Neuronal stem cell (in vitro differentiated cells): Measurements from ENCODE around the gene MACROD2.

ENCODE experiments used
- DNase-seq: peaks from one replicate; pipeline ENCODE4 v3.0.0-alpha.2; 2013; ENCODE audit warnings: low spot score
- H2AFZ ChIP-seq: one replicate; pipeline ENCODE4 v1.6.1; 2013; ENCODE audit warnings: mild to moderate bottlenecking, low read length, inconsistent platforms
- H2AK5ac ChIP-seq: 2 replicates; pipeline ENCODE4 v1.6.1; 2013; ENCODE audit warnings: low read depth, mild to moderate bottlenecking, inconsistent platforms, low read length, moderate library complexity, mixed read lengths
- H2BK120ac ChIP-seq: 2 replicates; pipeline ENCODE4 v1.6.1; 2013; ENCODE audit warnings: low read depth, mild to moderate bottlenecking, inconsistent platforms, low read length, moderate library complexity, mixed read lengths
- H2BK12ac ChIP-seq: one replicate; pipeline ENCODE4 v1.6.1; 2013; ENCODE audit warnings: low read length, inconsistent platforms
- H2BK15ac ChIP-seq: 2 replicates; pipeline ENCODE4 v1.6.1; 2013; ENCODE audit warnings: mild to moderate bottlenecking, low read length, inconsistent platforms, mixed read lengths
- H2BK5ac ChIP-seq: one replicate; pipeline ENCODE4 v1.6.1; 2013; ENCODE audit warnings: inconsistent platforms, mild to moderate bottlenecking, low read length, moderate library complexity
- H3K14ac ChIP-seq: one replicate; pipeline ENCODE4 v1.6.1; 2013; ENCODE audit warnings: low read length, inconsistent platforms
- H3K18ac ChIP-seq: 2 replicates; pipeline ENCODE4 v1.6.1; 2013; ENCODE audit warnings: low read length, inconsistent platforms
- H3K23ac ChIP-seq: 2 replicates; pipeline ENCODE4 v1.6.1; 2013; ENCODE audit warnings: low read depth, mild to moderate bottlenecking, mixed read lengths, low read length, inconsistent platforms; ENCODE audit not compliant: poor library complexity
- H3K27ac ChIP-seq: replicated peaks from 3 replicates; pipeline ENCODE4 v1.5.1; 2013; ENCODE audit warnings: low read length, inconsistent platforms
- H3K27me3 ChIP-seq, 3 experiments: 2 replicates each; pipeline ENCODE4 v1.6.1; 2013; ENCODE audit warnings: low read length in 3 of 3, mild to moderate bottlenecking in 2 of 3, inconsistent platforms in 1 of 3, low read depth in 1 of 3, mixed read lengths in 1 of 3, moderate library complexity in 1 of 3; ENCODE audit not compliant: control insufficient read depth in 3 of 3, insufficient read depth in 3 of 3
- H3K36me3 ChIP-seq, 2 donors: replicated peaks in 1 of 2; 2 replicates each; pipeline ENCODE4 v1.6.1; 2013; ENCODE audit warnings: low read length in 2 of 2; ENCODE audit not compliant: control insufficient read depth in 2 of 2, insufficient read depth in 2 of 2
- H3K4ac ChIP-seq: 2 replicates; pipeline ENCODE4 v1.6.1; 2013; ENCODE audit warnings: inconsistent platforms, mild to moderate bottlenecking, low read length, moderate library complexity
- H3K4me1 ChIP-seq, 2 donors: 1 replicate in 1 of 2; 2 replicates in 1 of 2; pipeline ENCODE4 v1.6.1; 2013; ENCODE audit warnings: low read length in 2 of 2, low read depth in 1 of 2; ENCODE audit not compliant: control insufficient read depth in 2 of 2, insufficient read depth in 1 of 2
- H3K4me2 ChIP-seq: one replicate; pipeline ENCODE4 v1.6.1; 2013; ENCODE audit warnings: mild to moderate bottlenecking, low read length, inconsistent platforms; ENCODE audit not compliant: insufficient read depth, poor library complexity, severe bottlenecking
- H3K4me3 ChIP-seq, 2 donors: 2 replicates each; pipeline ENCODE4 v1.5.1; 2013; ENCODE audit warnings: low read length in 2 of 2, mild to moderate bottlenecking in 2 of 2, inconsistent platforms in 1 of 2, moderate library complexity in 1 of 2
- H3K79me1 ChIP-seq: one replicate; pipeline ENCODE4 v1.6.1; 2013; ENCODE audit warnings: low read depth, mild to moderate bottlenecking, inconsistent platforms, low read length, moderate library complexity
- H3K9ac ChIP-seq: one replicate; pipeline ENCODE4 v1.6.1; 2013; ENCODE audit warnings: mild to moderate bottlenecking, low read depth, low read length, inconsistent platforms; ENCODE audit not compliant: poor library complexity
- H3K9me3 ChIP-seq, 2 donors: replicated peaks in 1 of 2; 2 replicates each; pipeline versions ENCODE3 to v1.6.1; 2013; ENCODE audit warnings: low read length in 2 of 2, mild to moderate bottlenecking in 2 of 2, inconsistent platforms in 1 of 2, low read depth in 1 of 2, mixed read lengths in 1 of 2, moderate library complexity in 1 of 2; ENCODE audit not compliant: control insufficient read depth in 2 of 2, insufficient read depth in 1 of 2
- H4K8ac ChIP-seq: one replicate; pipeline ENCODE4 v1.6.1; 2013; ENCODE audit warnings: low read depth, mild to moderate bottlenecking, inconsistent platforms, low read length, moderate library complexity
- H4K91ac ChIP-seq: one replicate; pipeline ENCODE4 v1.6.1; 2013; ENCODE audit warnings: low read length, low read depth, mild to moderate bottlenecking, inconsistent platforms; ENCODE audit not compliant: poor library complexity
- WGBS, 2 donors: extraction: QIAGEN DNeasy Blood & Tissue Kit; methylation state at CpG; one replicate each; pipeline ENCODE4 v1.1.7; 2013; ENCODE audit warnings: missing lambda C conversion rate in 2 of 2, mixed read lengths in 1 of 2; ENCODE audit not compliant: insufficient read length in 2 of 2, insufficient replicate concordance in 1 of 2; ENCODE audit errors: extremely low coverage in 2 of 2; 5-methylcytosine and 5-hydroxymethylcytosine counted together

The MACROD2 gene

GRCh38 chr20:15310361-15310760 is 1315.0 kb downstream of the MACROD2 start:
- Histone ChIP-seq H2AK5ac (no peak overlapping the region), H2BK15ac (no peak overlapping the region), H2AFZ (no peak overlapping the region), H3K23ac (no peak overlapping the region), H3K79me1 (no peaks in the 10 kb centered on the region), H3K4ac (no peak overlapping the region), H4K8ac (no peak overlapping the region), H3K18ac (no peak overlapping the region), H3K14ac (no peak overlapping the region), H2BK12ac (no peak overlapping the region), H2BK120ac (no peak overlapping the region), H4K91ac (no peak overlapping the region), H3K27ac (no peak overlapping the region), H3K9me3 (peaks cover 0 to 3% of the 10 kb centered on the region in 2 donors), H3K4me1 (no peaks in the 10 kb centered on the region), H3K36me3 (no peaks in the 10 kb centered on the region), H3K9ac (no peak overlapping the region), H2BK5ac (no peak overlapping the region), H3K4me3 (no peak overlapping the region), H3K4me2 (no peak overlapping the region), H3K27me3 (no peaks in the 10 kb centered on the region)
- DNase-seq, result no peak

GRCh38 chr20:15316556-15316955 is 1321.2 kb downstream of the MACROD2 start:
- no peak overlapping the region for H3K14ac ChIP-seq
- no peak overlapping the region for H3K4me2 ChIP-seq
- no CpG with 5 or more reads among the region's 1 CpG for WGBS, 2 donors
- H4K91ac ChIP-seq, result no peak overlapping the region
- no peaks in the 10 kb centered on the region for H3K4me1 ChIP-seq
- no peak overlapping the region for H3K23ac ChIP-seq
- H3K4me3 ChIP-seq, result no peak overlapping the region
- peaks cover 0 to 3% of the 10 kb centered on the region in 2 donors for H3K9me3 ChIP-seq
- H2BK12ac ChIP-seq, result no peak overlapping the region
- no peaks in the 10 kb centered on the region for H3K36me3 ChIP-seq
- H3K18ac ChIP-seq, result no peak overlapping the region
- no peak overlapping the region for H4K8ac ChIP-seq
- H2BK120ac ChIP-seq, result no peak overlapping the region
- H3K27ac ChIP-seq, result no peak overlapping the region
- H3K9ac ChIP-seq, result no peak overlapping the region
- H3K79me1 ChIP-seq, result no peaks in the 10 kb centered on the region
- H2BK5ac ChIP-seq, result no peak overlapping the region
- no peak overlapping the region for H2AK5ac ChIP-seq
- no peak overlapping the region for H2BK15ac ChIP-seq
- H3K27me3 ChIP-seq, result no peaks in the 10 kb centered on the region
- DNase-seq, result no peak
- no peak overlapping the region for H2AFZ ChIP-seq
- no peak overlapping the region for H3K4ac ChIP-seq

- Histone ChIP-seq H2BK120ac (no peak overlapping the region), H3K14ac (no peak overlapping the region), H3K18ac (no peak overlapping the region), H3K36me3 (no peaks in the 10 kb centered on the region), H3K4ac (no peak overlapping the region), H2AFZ (no peak overlapping the region), H3K27me3 (no peaks in the 10 kb centered on the region), H3K9ac (no peak overlapping the region), H3K4me2 (no peak overlapping the region), H3K9me3 (peaks cover 0 to 3% of the 10 kb centered on the region in 2 donors), H2AK5ac (no peak overlapping the region), H3K79me1 (no peaks in the 10 kb centered on the region), H4K91ac (no peak overlapping the region), H2BK5ac (no peak overlapping the region), H3K27ac (no peak overlapping the region), H3K23ac (no peak overlapping the region), H2BK15ac (no peak overlapping the region), H2BK12ac (no peak overlapping the region), H3K4me3 (no peak overlapping the region), H4K8ac (no peak overlapping the region), H3K4me1 (no peaks in the 10 kb centered on the region)
- WGBS, 2 donors, result no CpG with 5 or more reads among the region's 2 CpGs
- DNase-seq, result no peak
Measured at GRCh38 chr20:15317546-15318232, 1322.4 kb downstream of the MACROD2 start.

- no peak overlapping the region for H3K4ac ChIP-seq
- H3K9ac ChIP-seq, result no peak overlapping the region
- no peak overlapping the region for H3K14ac ChIP-seq
- H2BK12ac ChIP-seq, result no peak overlapping the region
- no peak for DNase-seq
- H4K8ac ChIP-seq, result no peak overlapping the region
- H2BK120ac ChIP-seq, result no peak overlapping the region
- H3K4me2 ChIP-seq, result no peak overlapping the region
- H3K27ac ChIP-seq, result no peak overlapping the region
- H2BK5ac ChIP-seq, result no peak overlapping the region
- no peaks in the 10 kb centered on the region for H3K79me1 ChIP-seq
- no peaks in the 10 kb centered on the region for H3K27me3 ChIP-seq
- no peaks in the 10 kb centered on the region for H3K4me1 ChIP-seq
- no peak overlapping the region for H4K91ac ChIP-seq
- H3K23ac ChIP-seq, result no peak overlapping the region
- H3K18ac ChIP-seq, result no peak overlapping the region
- H2AFZ ChIP-seq, result no peak overlapping the region
- no peak overlapping the region for H3K4me3 ChIP-seq
- peaks cover 0 to 3% of the 10 kb centered on the region in 2 donors for H3K9me3 ChIP-seq
- H3K36me3 ChIP-seq, result no peaks in the 10 kb centered on the region
- H2BK15ac ChIP-seq, result no peak overlapping the region
- H2AK5ac ChIP-seq, result no peak overlapping the region
Measured at GRCh38 chr20:15318682-15319081, 1323.4 kb downstream of the MACROD2 start.
